Limb (tissue), 2 donors: ENCODE measurements around the gene PNMA8A.
"Not testable (repeated sequence)": the region's sequence is repeated elsewhere in the genome, so short reads cannot be mapped to it uniquely, and the experiment has no call there.

Source experiments
- DNase-seq, 2 donors: peaks; one replicate each; pipeline ENCODE4 v3.0.0-alpha.2; 2016; ENCODE audit errors: extremely low spot score in 2 of 2

The PNMA8A gene

DNA sequence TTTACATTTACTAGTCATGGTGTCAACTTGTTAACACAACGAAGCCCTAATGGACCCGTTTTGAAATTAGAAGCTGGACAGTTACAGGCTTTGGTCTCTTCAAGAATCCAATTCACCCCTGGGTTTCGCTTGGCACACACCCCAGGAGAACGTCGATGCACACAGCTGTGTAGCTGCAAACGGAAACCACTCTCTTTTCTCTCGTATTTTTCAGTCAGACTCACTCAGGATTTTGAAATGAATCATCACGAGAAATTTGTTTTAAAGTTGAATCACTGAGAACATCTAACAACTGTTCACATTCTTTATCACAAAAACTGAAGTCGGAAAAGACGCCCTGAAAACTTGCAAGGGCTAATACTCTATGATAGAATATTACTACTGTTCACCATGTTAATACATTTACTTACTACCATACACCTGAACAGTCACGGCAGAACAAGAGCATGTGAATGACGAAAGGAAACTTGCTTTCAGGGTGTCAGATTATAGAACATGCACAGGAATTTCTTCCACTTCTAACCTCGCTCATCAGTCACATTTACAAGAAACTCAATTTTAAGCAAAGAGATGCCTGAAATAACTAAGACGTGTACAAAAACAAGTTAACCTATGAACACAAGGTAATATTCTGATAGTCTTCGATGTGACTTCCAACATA, 4.7 kb downstream of the PNMA8A start:
- no peak for DNase-seq

DNA sequence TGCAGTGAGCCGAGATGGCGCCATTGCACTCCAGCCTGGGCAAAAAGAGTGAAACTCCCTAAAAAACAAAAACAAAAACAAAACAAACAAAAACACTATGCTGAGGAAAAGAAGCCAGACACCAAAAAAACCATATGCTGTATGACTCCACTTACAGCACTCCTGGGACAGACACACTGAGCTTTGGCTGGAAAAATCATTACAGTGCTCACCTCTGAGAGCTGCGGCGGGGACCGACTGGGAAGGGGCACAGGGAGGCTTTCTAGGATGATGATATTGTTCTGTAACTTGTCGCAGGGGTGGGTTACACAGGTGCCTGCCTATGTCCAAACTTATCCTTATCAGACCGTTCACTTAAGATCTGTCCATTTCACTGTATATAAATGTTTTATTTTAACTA, 7.8 kb downstream of the PNMA8A start:
- no peak for DNase-seq

- no peak for DNase-seq
These were observed 9.8 kb downstream of the PNMA8A start for GRCh38 chr19:46461537-46461936.

DNA sequence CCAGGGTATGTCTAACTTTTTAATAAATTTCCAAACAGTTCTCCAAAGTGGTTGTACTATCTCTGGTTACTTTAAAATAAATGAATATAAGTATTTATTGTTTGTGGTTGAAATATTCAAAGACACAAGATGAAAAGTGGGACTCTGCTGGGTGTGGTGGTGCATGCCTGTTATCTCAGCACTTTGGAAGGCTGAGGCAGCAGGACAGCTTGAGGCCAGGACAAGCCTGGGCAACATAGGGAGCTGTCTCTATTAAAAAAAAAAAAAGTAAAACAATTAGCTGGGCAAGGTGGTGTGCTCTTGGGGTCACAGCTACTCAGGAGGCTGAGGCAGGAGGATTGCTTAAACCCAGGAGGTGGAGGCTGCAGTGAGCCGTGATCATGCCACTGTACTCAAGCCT, 10.4 kb downstream of the PNMA8A start:
- no peak for DNase-seq

DNA sequence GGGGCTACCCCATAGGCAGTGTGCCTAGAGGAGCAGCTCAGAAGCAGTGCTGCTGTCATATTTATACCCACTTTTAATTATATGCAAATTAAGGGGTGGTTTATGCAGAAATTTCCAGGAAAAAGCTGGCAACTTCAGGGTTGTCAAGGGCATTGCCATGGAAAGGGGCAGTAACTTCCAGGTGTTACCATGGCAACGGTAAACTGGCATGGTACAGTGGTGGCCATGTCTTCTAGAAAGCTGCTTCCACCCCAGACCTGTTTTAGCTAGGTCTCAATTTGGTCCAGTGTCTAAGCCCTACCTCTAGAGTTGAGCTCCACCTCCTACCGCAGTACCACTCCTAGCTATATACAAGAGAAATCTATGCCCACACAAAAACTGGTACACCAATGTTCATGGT, 11.3 kb downstream of the PNMA8A start:
- DNase-seq = no peak

GRCh38 chr19:46456930-46457329, 14.4 kb downstream of the PNMA8A start:
- no peak for DNase-seq

GRCh38 chr19:46454244-46454643, 17.1 kb downstream of the PNMA8A start:
- DNase-seq = no peak

DNA sequence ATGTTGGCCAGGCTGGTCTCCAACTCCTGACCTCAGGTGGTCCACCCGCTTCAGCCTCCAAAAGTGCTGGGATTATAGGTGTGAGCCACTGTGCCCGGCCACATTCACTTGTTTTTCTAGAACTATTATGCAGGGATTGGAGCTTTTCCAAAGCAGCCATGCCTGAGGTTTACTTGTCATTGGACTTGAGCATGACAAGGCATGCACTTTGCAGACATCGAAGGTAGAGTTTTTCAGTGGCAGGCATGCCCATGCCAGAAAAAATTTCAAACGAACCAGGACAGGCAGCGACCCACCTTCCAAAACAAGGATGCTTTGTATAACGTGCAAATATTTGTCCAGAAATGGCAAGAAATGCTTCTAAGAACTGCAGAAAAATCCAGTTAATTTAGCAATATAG, 17.7 kb downstream of the PNMA8A start:
- DNase-seq = no peak

GRCh38 chr19:46452186-46452585, 19.2 kb downstream of the PNMA8A start:
- DNase-seq = no peak

- peak; percentile 46 to 53 for DNase-seq
These were observed 20.0 kb downstream of the PNMA8A start for GRCh38 chr19:46451352-46451751.

DNA sequence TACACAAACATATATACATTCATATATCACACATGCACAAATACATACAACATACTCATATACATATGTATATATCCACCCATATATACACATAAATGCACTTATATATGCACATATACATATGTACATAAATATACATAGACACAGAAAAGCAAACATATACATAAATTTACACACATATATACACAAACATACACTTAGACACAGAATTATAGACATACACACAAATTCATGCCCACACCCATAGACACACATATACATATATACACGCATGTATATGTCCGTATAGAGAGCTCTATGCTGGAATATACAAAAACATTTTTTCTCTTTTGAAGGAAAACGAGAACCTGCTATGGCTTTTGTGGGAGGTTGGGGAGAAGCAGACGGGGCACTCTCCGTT, 20.6 kb downstream of the PNMA8A start:
- no peak for DNase-seq

DNA sequence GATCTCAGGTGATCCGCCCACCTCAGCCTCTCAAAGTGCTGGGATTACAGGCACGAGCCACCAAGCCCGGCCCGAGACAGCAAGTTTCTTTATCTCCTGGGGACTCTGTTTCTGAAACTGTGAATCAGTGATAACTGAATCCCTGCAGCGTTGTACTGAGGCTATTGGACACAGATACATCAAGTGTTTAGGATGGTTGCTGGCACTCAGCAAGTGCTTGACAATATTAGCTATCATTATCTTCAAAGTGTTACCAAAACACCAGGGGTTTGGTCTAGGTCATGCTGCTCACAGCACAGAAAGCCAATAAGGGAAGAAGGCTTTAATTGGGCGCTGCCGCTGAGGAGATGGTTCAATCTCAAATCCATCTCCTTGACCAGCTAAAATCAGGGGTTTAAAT, 22.1 kb downstream of the PNMA8A start:
- no peak for DNase-seq

DNA sequence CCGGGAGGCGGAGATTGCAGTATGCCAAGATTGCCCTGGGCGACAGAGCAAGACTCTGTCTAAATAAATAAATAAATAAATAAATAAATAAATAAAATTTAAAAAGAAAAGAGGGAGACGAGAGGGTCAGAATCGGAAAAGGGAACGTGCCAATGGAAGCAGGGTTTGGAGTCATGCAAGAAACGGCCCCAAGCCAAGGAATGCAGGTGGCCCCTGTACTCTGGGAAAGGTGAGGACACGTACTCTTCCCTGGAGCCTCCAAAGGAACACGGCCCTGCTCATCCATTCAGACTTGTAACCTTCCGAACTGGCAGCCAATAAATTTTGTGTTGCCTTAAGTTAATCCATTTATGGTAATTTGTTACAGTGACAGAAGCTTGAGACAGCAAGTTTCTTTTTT, 22.8 kb downstream of the PNMA8A start:
- DNase-seq = no peak

DNA sequence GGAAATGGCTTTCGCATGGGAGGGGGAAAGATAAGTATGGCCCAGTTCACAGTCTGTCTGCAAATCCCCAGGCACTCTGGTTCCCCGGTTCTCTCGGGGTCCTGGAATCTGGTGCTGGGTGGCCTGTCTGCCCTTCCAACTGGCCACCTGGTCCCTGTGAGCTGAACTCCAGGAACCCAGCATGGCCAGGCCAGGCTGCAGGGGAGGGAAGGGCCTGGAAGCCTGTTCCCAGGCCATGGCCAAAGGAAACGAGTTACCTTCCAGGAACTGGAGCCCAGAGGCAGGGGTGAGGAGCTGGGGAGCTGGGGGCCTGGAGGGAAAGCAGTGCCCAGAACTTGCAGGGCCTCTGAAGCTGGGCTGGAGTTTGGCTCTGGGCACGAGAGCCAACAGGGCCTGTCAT, 23.5 kb downstream of the PNMA8A start:
- no peak for DNase-seq

GRCh38 chr19:46447006-46447405, 24.4 kb downstream of the PNMA8A start:
- no peak for DNase-seq

DNA sequence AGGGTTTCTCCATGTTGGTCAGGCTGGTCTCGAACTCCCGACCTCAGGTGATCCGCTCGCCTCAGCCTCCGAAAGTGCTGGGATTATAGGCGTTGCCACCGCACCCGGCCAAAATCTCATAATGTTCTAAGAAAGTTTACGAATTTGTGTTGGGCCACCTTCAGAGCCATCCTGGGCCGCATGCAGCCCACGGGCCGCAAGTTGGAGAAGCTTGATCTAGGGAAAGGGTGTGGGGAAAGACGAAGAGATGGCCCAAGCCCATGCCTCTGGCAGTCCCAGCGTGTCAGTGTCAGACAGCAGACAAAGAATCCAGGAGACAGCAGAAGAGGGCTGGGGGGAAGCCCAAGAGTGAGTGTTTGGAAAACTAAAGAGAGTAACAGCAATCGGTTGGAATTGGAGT, 25.3 kb downstream of the PNMA8A start:
- no peak for DNase-seq

GRCh38 chr19:46442808-46443450, 28.4 kb downstream of the PNMA8A start:
- no peak for DNase-seq

DNA sequence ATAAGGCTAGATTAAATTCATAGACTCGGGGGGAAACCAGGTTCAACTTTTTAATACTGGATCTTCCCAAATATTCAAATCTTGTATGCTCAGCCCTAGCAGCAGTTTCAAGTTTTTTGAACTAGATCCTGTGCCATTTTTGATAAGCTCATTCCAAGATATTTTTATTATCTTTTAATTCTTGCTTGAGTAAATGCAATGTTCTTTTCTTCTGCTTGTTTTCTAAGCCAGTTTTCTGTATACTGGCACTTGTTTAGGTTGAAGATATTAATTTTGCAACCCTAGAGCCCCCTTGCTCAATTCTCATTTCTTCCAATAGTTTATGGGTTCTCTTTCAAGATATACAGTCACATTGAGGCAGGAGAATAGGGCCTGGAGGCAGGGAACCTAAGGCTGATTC, 29.5 kb downstream of the PNMA8A start:
- no peak for DNase-seq

- not testable (repeated sequence) for DNase-seq
These were observed 35.7 kb downstream of the PNMA8A start for GRCh38 chr19:46435689-46436088.

GRCh38 chr19:46435009-46435408, 36.4 kb downstream of the PNMA8A start:
- no peak for DNase-seq

- not testable (repeated sequence) for DNase-seq
These were observed 37.9 kb downstream of the PNMA8A start for GRCh38 chr19:46433470-46433869.

DNA sequence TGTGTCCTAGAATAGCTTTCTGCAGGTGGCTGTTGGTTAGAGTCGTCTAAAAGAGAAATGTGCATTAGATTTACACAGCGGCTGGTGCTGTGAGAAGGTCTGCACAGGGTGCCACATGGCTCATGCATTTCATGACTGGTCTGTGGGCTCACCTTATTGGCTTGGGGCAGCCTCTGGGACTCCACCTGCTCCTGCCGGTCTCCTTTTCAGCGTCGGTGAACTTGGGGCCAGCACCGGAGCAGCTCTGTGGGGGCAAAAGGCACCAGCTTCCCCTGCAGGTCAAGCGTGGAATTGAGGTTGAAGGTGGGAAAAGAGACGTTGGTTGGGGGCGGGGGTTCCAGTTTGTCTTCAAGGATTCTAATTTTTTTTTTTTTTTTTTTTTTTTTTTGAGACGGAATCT, 39.5 kb downstream of the PNMA8A start:
- DNase-seq = no peak

DNA sequence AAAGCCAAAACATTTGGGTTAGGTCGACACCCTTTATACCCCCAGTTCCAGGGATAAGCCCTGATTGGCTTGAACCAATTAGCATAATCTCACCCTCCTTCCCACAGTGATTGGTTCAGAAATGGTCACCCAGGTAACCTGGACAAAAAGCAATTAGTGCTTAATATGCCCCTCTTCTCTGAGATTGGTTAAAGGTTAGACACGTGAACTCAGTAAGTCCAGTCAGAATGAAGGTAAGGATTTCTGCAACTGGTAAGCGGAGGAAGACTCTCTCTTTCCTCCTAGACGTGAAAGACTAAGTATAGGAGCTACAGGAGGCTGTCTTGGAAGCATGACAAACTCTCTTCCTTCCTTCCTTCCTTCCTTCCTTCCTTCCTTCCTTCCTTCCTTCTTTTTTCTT, 41.4 kb downstream of the PNMA8A start:
- no peak for DNase-seq
